HEK293T (cell line): ENCODE results near the gene ZNF483.

ENCODE experiments used
- ARNT ChIP-seq: fragments of 450-650 bp; IDR thresholded peaks from 2 replicates; pipeline ENCODE4 v1.6.1; 2017; ENCODE audit warnings: mild to moderate bottlenecking
- BHLHE40 ChIP-seq: fragments of 450-650 bp; IDR thresholded peaks from 2 replicates; pipeline ENCODE4 v1.6.1; 2016; ENCODE audit warnings: mild to moderate bottlenecking, moderate library complexity, borderline replicate concordance
- FOXK2 ChIP-seq: fragments of 450-650 bp; IDR thresholded peaks from 2 replicates; pipeline ENCODE4 v1.6.1; 2016; ENCODE audit warnings: mild to moderate bottlenecking
- NFRKB ChIP-seq: fragments of 450-650 bp; IDR thresholded peaks from 2 replicates; pipeline ENCODE4 v1.6.1; 2016; ENCODE audit warnings: mild to moderate bottlenecking, moderate library complexity
- SP1 ChIP-seq: fragments of 450-650 bp; IDR thresholded peaks from 2 replicates; pipeline ENCODE4 v1.6.1; 2017

DNA sequence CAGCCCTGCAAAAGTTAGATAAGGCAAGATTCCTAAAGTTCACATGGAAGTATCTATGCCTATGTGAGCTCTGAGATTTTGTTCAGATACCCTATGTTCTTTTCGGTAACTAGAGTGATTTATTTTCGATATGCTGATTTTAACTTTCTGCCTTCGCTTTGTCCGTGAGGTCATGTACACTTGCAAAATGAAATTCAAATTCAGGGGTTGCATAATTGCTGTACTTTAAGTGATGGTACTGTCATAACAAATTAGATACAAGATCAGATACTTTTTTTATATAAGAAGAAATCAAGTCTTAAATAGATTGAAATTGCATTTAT, 40.4 kb upstream of the ZNF483 start:
- TF ChIP-seq FOXK2 (no peak), BHLHE40 (no peak), NFRKB (no peak), SP1 (no peak), ARNT (no peak)
